RWPE1 (cell line): ENCODE results near the gene XKR7.

ENCODE experiments used
- CTCF ChIA-PET: fragments of 350-600 bp; sonication (Branson Sonifier 250); formaldehyde crosslinking; extraction: SDS; loops from one replicate; lab custom pipeline; 2021; lab: Yijun Ruan, JAX
- POLR2A ChIA-PET: fragments of 400-600 bp; formaldehyde crosslinking; extraction: SDS; loops from one replicate; lab custom pipeline; 2020; ENCODE audit warnings: antibody characterized with exemption; ENCODE audit not compliant: low non-redundant PET; lab: Yijun Ruan, JAX
- DNase-seq: peaks from one replicate; pipeline ENCODE4 v3.0.0; 2012; ENCODE audit warnings: low spot score
- H3K27ac ChIP-seq: fragments of 450-650 bp; 2 replicates; pipeline ENCODE4 v1.5.1; 2017
- CTCF ChIP-seq: fragments of 450-650 bp; conservative IDR thresholded peaks from 2 replicates; pipeline ENCODE4 v1.5.1; 2017; ENCODE audit warnings: low read depth, mild to moderate bottlenecking

XKR7 gene

DNA sequence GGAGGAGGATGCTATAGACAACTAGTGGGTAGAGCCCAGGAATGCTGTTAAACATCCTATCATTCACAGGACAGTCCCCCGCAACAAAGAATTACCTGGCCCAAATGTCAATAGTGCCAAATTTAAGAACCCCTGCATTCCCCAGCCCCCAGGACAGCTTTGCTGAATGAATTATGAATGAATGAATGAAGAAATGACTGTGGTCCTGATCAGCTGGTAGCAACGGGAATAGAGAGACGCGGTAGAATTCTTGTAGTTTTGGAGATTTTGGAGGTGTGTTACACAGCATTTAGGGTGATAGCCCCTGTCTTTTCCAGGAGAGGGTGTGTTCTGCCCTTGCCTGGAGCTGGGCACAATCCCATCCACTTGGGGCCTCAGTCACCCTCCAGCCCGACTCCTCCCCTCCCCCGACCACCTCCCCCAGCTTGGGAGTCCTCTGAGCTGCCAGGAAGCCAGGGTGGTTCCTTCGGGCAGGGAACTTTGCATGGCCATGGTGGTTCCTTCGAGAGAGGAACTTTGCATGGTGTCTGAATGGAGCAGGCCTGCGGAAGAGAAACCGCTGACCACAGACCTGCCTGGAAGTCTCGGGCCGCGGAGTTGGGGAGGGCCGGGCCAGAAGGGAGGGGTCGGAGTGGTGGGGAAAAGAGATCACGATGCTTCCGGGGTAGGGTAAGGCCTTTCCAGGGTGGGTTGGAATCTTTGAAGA lies 83.1 kb downstream of the XKR7 start:
- ChIA-PET POLR2A (interaction anchor here (0.9 kb wide), 1 partner anchor 11 kb away, joined by 3 read pairs; no protein-coding TSS in a partner anchor), CTCF (no interaction called here)
- DNase-seq = no peak
- no peak overlapping the region for H3K27ac ChIP-seq
- TF ChIP-seq CTCF = no peak

DNA sequence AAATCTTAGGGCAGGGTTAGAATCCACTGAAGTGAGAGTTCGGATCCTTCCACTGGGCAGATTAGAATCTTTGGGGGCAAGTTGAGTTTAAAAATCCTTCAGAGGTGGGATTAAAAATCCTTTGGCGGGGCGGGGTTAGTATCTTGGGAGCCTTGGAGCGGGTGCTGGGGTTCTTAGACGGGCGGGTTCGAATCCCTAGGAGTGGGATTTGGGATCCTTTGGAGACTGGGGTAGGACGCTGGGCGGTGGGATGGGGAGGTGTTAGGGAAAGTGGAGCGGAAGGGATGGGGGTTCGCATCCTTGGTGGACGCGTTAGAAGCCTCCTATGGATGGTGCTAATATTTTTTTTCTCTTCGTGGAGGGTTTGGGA lies 83.8 kb downstream of the XKR7 start:
- no peak for DNase-seq
- H3K27ac ChIP-seq = no peak overlapping the region
- POLR2A ChIA-PET = no interaction called here
- no peak for TF ChIP-seq CTCF
- CTCF ChIA-PET = interaction anchor here (0.8 kb wide), 1 partner anchor 20 kb away, joined by 4 read pairs; no protein-coding TSS in a partner anchor

DNA sequence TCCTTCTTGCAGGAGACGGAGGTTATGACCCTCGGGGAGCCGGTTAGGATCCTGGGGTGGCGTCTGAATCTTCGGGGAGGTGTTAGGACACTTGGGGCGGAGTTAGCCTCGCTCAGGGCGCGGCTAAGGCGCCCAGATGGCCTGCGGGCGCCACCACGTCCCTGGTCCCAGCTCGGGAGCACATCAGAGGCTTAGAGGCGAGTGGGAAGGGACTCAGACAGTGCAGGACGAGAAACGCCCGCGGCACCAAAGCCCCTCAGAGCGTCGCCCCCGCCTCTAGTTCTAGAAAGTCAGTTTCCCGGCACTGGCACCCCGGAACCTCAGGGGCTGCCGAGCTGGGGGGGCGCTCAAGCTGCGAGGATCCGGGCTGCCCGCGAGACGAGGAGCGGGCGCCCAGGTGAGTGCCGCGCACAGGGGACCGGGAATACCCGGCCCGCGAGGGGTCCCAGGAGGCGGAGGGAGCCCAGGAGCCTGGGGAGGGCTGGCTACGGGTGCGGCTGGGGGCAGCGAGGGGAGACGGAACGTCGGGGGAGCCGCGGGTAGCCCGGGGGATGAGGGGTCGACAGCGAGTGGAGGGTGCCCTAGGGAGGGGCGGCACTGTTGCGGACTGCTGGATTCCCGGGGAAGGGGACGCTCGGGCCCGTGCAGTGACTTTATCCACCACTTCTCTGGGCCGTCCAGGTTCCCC lies 84.3 kb downstream of the XKR7 start, which contains the start of gene HCK:
Gene HCK, plus strand, starts transcription at position 153 of the 688 bp plus-strand sequence.
- no peak within 1 kb of the TSS for H3K27ac ChIP-seq
- TF ChIP-seq CTCF = no peak
- no peak for DNase-seq
- CTCF ChIA-PET = interaction anchor here (0.6 to 0.8 kb wide), 5 partner anchors 20 to 1974 kb away, joined by 3 to 8 read pairs (median 4); no protein-coding TSS in a partner anchor
- POLR2A ChIA-PET = no interaction called here

- POLR2A ChIA-PET = no interaction called here
- DNase-seq = no peak
- H3K27ac ChIP-seq = no peak overlapping the region
- TF ChIP-seq CTCF = no peak
- CTCF ChIA-PET = interaction anchor here (0.6 to 0.7 kb wide), 3 partner anchors 42 to 1973 kb away, joined by 3 to 5 read pairs (median 3); no protein-coding TSS in a partner anchor
Measured at GRCh38 chr20:32052778-32053362, 84.9 kb downstream of the XKR7 start.
